ENCODE data around the gene PKP4.

The PKP4 gene

GRCh38 chr2:158633261-158633660, 176.5 kb downstream of the PKP4 start:
- intact Hi-C loops (cut with micrococcal nuclease), result no loop called here
- H3K4me3 Mint-ChIP-seq, result no peak overlapping the region
- H3K36me3 Mint-ChIP-seq (ENCODE audit: low read depth), result peaks cover 27% of the 10 kb centered on the region
- no peak overlapping the region for H3K27ac Mint-ChIP-seq
- no peaks in the 10 kb centered on the region for H3K9me3 Mint-ChIP-seq
- H3K4me1 Mint-ChIP-seq (ENCODE audit: low read depth), result no peaks in the 10 kb centered on the region
- H3K27me3 Mint-ChIP-seq, result no peaks in the 10 kb centered on the region

- intact Hi-C loops (cut with micrococcal nuclease), result no loop called here
- no peaks in the 10 kb centered on the region for H3K27me3 Mint-ChIP-seq
- H3K4me1 Mint-ChIP-seq (ENCODE audit: low read depth), result no peaks in the 10 kb centered on the region
- H3K27ac Mint-ChIP-seq, result no peak overlapping the region
- no peaks in the 10 kb centered on the region for H3K9me3 Mint-ChIP-seq
- H3K4me3 Mint-ChIP-seq, result no peak overlapping the region
- H3K36me3 Mint-ChIP-seq (ENCODE audit: low read depth), result peaks cover 27% of the 10 kb centered on the region
These were observed 177.9 kb downstream of the PKP4 start for GRCh38 chr2:158634627-158635026.

GRCh38 chr2:158635961-158636601, 179.3 kb downstream of the PKP4 start:
- Mint-ChIP-seq H3K27me3 (no peaks in the 10 kb centered on the region), H3K4me1 (ENCODE audit: low read depth) (no peaks in the 10 kb centered on the region), H3K4me3 (no peak overlapping the region), H3K9me3 (no peaks in the 10 kb centered on the region), H3K36me3 (ENCODE audit: low read depth) (peaks cover 33% of the 10 kb centered on the region), H3K27ac (no peak overlapping the region)
- intact Hi-C loops (cut with micrococcal nuclease), result no loop called here

GRCh38 chr2:158637357-158637756, 180.6 kb downstream of the PKP4 start:
- intact Hi-C loops (cut with micrococcal nuclease), result no loop called here
- Mint-ChIP-seq H3K27ac (no peak overlapping the region), H3K36me3 (ENCODE audit: low read depth) (peaks cover 25% of the 10 kb centered on the region), H3K9me3 (no peaks in the 10 kb centered on the region), H3K4me1 (ENCODE audit: low read depth) (no peaks in the 10 kb centered on the region), H3K27me3 (no peaks in the 10 kb centered on the region), H3K4me3 (no peak overlapping the region)

- H3K27ac Mint-ChIP-seq, result no peak overlapping the region
- intact Hi-C loops (cut with micrococcal nuclease), result no loop called here
- no peaks in the 10 kb centered on the region for H3K9me3 Mint-ChIP-seq
- H3K4me3 Mint-ChIP-seq, result no peak overlapping the region
- no peaks in the 10 kb centered on the region for H3K27me3 Mint-ChIP-seq
- H3K4me1 Mint-ChIP-seq (ENCODE audit: low read depth), result no peaks in the 10 kb centered on the region
- peaks cover 24% of the 10 kb centered on the region for H3K36me3 Mint-ChIP-seq (ENCODE audit: low read depth)
These were observed 187.4 kb downstream of the PKP4 start for GRCh38 chr2:158644139-158644538.

GRCh38 chr2:158645299-158645698, 188.5 kb downstream of the PKP4 start:
- intact Hi-C loops (cut with micrococcal nuclease), result no loop called here
- Mint-ChIP-seq H3K9me3 (no peaks in the 10 kb centered on the region), H3K27ac (no peak overlapping the region), H3K36me3 (ENCODE audit: low read depth) (peaks cover 22% of the 10 kb centered on the region), H3K4me1 (ENCODE audit: low read depth) (no peaks in the 10 kb centered on the region), H3K4me3 (no peak overlapping the region), H3K27me3 (no peaks in the 10 kb centered on the region)

- H3K4me3 Mint-ChIP-seq, result no peak overlapping the region
- H3K9me3 Mint-ChIP-seq, result no peaks in the 10 kb centered on the region
- intact Hi-C loops (cut with micrococcal nuclease), result no loop called here
- no peak overlapping the region for H3K27ac Mint-ChIP-seq
- peaks cover 13% of the 10 kb centered on the region for H3K36me3 Mint-ChIP-seq (ENCODE audit: low read depth)
- no peaks in the 10 kb centered on the region for H3K4me1 Mint-ChIP-seq (ENCODE audit: low read depth)
- H3K27me3 Mint-ChIP-seq, result no peaks in the 10 kb centered on the region
These were observed 190.9 kb downstream of the PKP4 start for GRCh38 chr2:158647436-158648231.

GRCh38 chr2:158649846-158650245, 193.1 kb downstream of the PKP4 start:
- Mint-ChIP-seq H3K27me3 (no peaks in the 10 kb centered on the region), H3K4me1 (ENCODE audit: low read depth) (no peaks in the 10 kb centered on the region), H3K36me3 (ENCODE audit: low read depth) (no peaks in the 10 kb centered on the region)

GRCh38 chr2:158650646-158651357, 194.1 kb downstream of the PKP4 start:
- no peak overlapping the region for H3K27ac Mint-ChIP-seq
- no peaks in the 10 kb centered on the region for H3K27me3 Mint-ChIP-seq
- no peaks in the 10 kb centered on the region for H3K4me1 Mint-ChIP-seq (ENCODE audit: low read depth)
- H3K4me3 Mint-ChIP-seq, result no peak overlapping the region
- intact Hi-C loops (cut with micrococcal nuclease), result no loop called here
- no peaks in the 10 kb centered on the region for H3K36me3 Mint-ChIP-seq (ENCODE audit: low read depth)
- no peaks in the 10 kb centered on the region for H3K9me3 Mint-ChIP-seq

More at GRCh38 chr2:158649846-158650245, 193.1 kb downstream of the PKP4 start:
- intact Hi-C loops (cut with micrococcal nuclease), result no loop called here
- Mint-ChIP-seq H3K4me3 (no peak overlapping the region), H3K27ac (no peak overlapping the region), H3K9me3 (no peaks in the 10 kb centered on the region)

- no peak overlapping the region for H3K27ac Mint-ChIP-seq
- no peak overlapping the region for H3K4me3 Mint-ChIP-seq
These were observed 194.8 kb downstream of the PKP4 start for GRCh38 chr2:158651358-158652057.

GRCh38 chr2:158655628-158656027, 198.9 kb downstream of the PKP4 start:
- no peak overlapping the region for H3K4me3 Mint-ChIP-seq

More at GRCh38 chr2:158651358-158652057, 194.8 kb downstream of the PKP4 start:
- Mint-ChIP-seq H3K36me3 (ENCODE audit: low read depth) (no peaks in the 10 kb centered on the region), H3K4me1 (ENCODE audit: low read depth) (no peaks in the 10 kb centered on the region), H3K27me3 (no peaks in the 10 kb centered on the region), H3K9me3 (no peaks in the 10 kb centered on the region)
- intact Hi-C loops (cut with micrococcal nuclease), result no loop called here

GRCh38 chr2:158656492-158657229, 199.9 kb downstream of the PKP4 start:
- Mint-ChIP-seq H3K4me3 (no peak overlapping the region), H3K4me1 (ENCODE audit: low read depth) (no peaks in the 10 kb centered on the region), H3K9me3 (no peaks in the 10 kb centered on the region), H3K27me3 (no peaks in the 10 kb centered on the region), H3K36me3 (ENCODE audit: low read depth) (peaks cover 5% of the 10 kb centered on the region), H3K27ac (no peak overlapping the region)
- intact Hi-C loops (cut with micrococcal nuclease), result no loop called here

More at GRCh38 chr2:158655628-158656027, 198.9 kb downstream of the PKP4 start:
- Mint-ChIP-seq H3K27me3 (no peaks in the 10 kb centered on the region), H3K36me3 (ENCODE audit: low read depth) (peaks cover 5% of the 10 kb centered on the region), H3K4me1 (ENCODE audit: low read depth) (no peaks in the 10 kb centered on the region), H3K9me3 (no peaks in the 10 kb centered on the region), H3K27ac (no peak overlapping the region)
- intact Hi-C loops (cut with micrococcal nuclease), result no loop called here

GRCh38 chr2:158658396-158658795, 201.6 kb downstream of the PKP4 start:
- no peaks in the 10 kb centered on the region for H3K4me1 Mint-ChIP-seq (ENCODE audit: low read depth)
- H3K27me3 Mint-ChIP-seq, result no peaks in the 10 kb centered on the region

More at GRCh38 chr2:158658396-158658795, 201.6 kb downstream of the PKP4 start:
- Mint-ChIP-seq H3K27ac (no peak overlapping the region), H3K4me3 (no peak overlapping the region), H3K36me3 (ENCODE audit: low read depth) (peaks cover 5% of the 10 kb centered on the region), H3K9me3 (no peaks in the 10 kb centered on the region)
- intact Hi-C loops (cut with micrococcal nuclease), result no loop called here
